ENCODE data around the gene CTRB1. TPM values are rescaled to one million over a fixed set of nuclear protein-coding genes. Genes with fewer than 3 reads are reported as not detected.

CTRB1 gene
- total RNA-seq, 1 experiment from 2014 or later, result not detected

GRCh38 chr16:75266738-75267630 lies 48.2 kb downstream of the CTRB1 start:
- Mint-ChIP-seq H3K4me1 (peaks cover 27% of the 10 kb centered on the region in 2 experiments), H3K9me3 (no peaks in the 10 kb centered on the region), H3K27me3 (ENCODE audit: low read depth) (no peaks in the 10 kb centered on the region), H3K27ac (no peak overlapping the region), H3K36me3 (ENCODE audit: insufficient read depth in 1 of 3, low read depth in 3 of 3) (peaks cover 3 to 6% (median 5%) of the 10 kb centered on the region in 3 experiments; a peak in 4 of 7 replicates), H3K4me3 (peak overlapping the region; percentile 67 to 83)
- Histone ChIP-seq H2BK15ac (ENCODE audit: low read depth, low read length) (no peak overlapping the region), H3K4me2 (ENCODE audit: insufficient read depth, insufficient read length, low read length) (peak overlapping the region; percentile 41), H2BK5ac (ENCODE audit: insufficient read length, low read length) (no peak overlapping the region), H3K9ac (ENCODE audit: extremely low read depth, insufficient read length, low read length) (no peak overlapping the region), H3K79me1 (ENCODE audit: insufficient read depth, low read depth, low read length, poor library complexity, severe bottlenecking) (peaks cover 10% of the 10 kb centered on the region), H3K27ac (ENCODE audit: insufficient read length, low read depth, low read length) (no peak overlapping the region), H2AK5ac (ENCODE audit: insufficient read length, low read length) (no peak overlapping the region), H3K4ac (ENCODE audit: low read depth, low read length) (no peak overlapping the region), H3K4me1 (ENCODE audit: insufficient read depth, low read length) (no peaks in the 10 kb centered on the region; the same call in 1 of the 2 replicates), H2BK20ac (ENCODE audit: low read depth, low read length, poor library complexity, severe bottlenecking) (no peak overlapping the region), H4K91ac (ENCODE audit: insufficient read length, low read depth, low read length) (no peak overlapping the region), H2BK120ac (ENCODE audit: low read depth, low read length, poor library complexity, severe bottlenecking) (no peak overlapping the region), H2AFZ (ENCODE audit: low read length) (no peak overlapping the region), H3K27me3 (ENCODE audit: insufficient read depth, low read length) (no peaks in the 10 kb centered on the region), H3K56ac (ENCODE audit: insufficient read length, low read depth, low read length) (no peak overlapping the region), H3K14ac (ENCODE audit: insufficient read depth, low read length) (no peak overlapping the region), H3K18ac (ENCODE audit: insufficient read length, low read depth, low read length) (no peak overlapping the region), H4K20me1 (ENCODE audit: control insufficient read depth, insufficient read depth, insufficient read length) (peaks cover 6% of the 10 kb centered on the region), H2BK12ac (ENCODE audit: insufficient read length, low read depth, low read length) (no peak overlapping the region), H3T11ph (ENCODE audit: low read length) (no peak overlapping the region), H3K79me2 (ENCODE audit: insufficient read depth, low read length) (peaks cover 20% of the 10 kb centered on the region; the same call in 1 of the 2 replicates), H4K5ac (ENCODE audit: insufficient read length, low read depth, low read length) (no peak overlapping the region), H3K23ac (ENCODE audit: insufficient read length, low read depth, low read length) (no peak overlapping the region), H3K23me2 (ENCODE audit: insufficient read length, low read depth, low read length, poor library complexity, severe bottlenecking) (peaks cover 13% of the 10 kb centered on the region), H3K9me3 (ENCODE audit: control insufficient read depth, low read depth, low read length) (no peaks in the 10 kb centered on the region), H4K8ac (replicated peaks; ENCODE audit: insufficient read length, low read depth, low read length) (no peak overlapping the region)
- DNase-seq, result no peak
- no peak for TF ChIP-seq CTCF (conservative IDR thresholded peaks at IDR 0.05)
- WGBS (ENCODE audit: extremely low coverage, insufficient read length, low lambda C conversion rate), result no CpG with 5 or more reads among the region's 27 CpGs

Data from H9 (cell line).